Measurements from ENCODE around the gene OR4D1. TPM values are rescaled to one million over a fixed set of nuclear protein-coding genes. Genes with fewer than 3 reads are reported as not detected.
"Not testable (repeated sequence)": the region's sequence is repeated elsewhere in the genome, so short reads cannot be mapped to it uniquely, and the experiment has no call there.

Gene OR4D1
- total and polyA plus RNA-seq, 2 of the 4 experiments (the other 2 are of a cell fraction): not detected

- H3K23ac ChIP-seq (ENCODE audit: low read depth, low read length); H3K4me2 ChIP-seq (ENCODE audit: low read depth, low read length); H3K14ac ChIP-seq (replicated peaks; ENCODE audit: low read depth, low read length); dilution Hi-C loops (cut with HindIII; ENCODE audit: low sequenced_read_pairs, unreplicated experiment); H2BK5ac ChIP-seq (ENCODE audit: low read depth, low read length, poor library complexity, severe bottlenecking); intact Hi-C loops (cut with micrococcal nuclease); H2AFZ ChIP-seq (replicated peaks; ENCODE audit: low read length, poor library complexity); H2AK9ac ChIP-seq (replicated peaks; ENCODE audit: low read depth, low read length, poor library complexity); H3K56ac ChIP-seq (ENCODE audit: extremely low read depth, insufficient read depth, low read length); H2AK5ac ChIP-seq (ENCODE audit: low read depth, low read length); H3K9me1 ChIP-seq (ENCODE audit: insufficient read depth, low read length); H4K5ac ChIP-seq (ENCODE audit: low read depth, low read length); H3K27me3 ChIP-seq (ENCODE audit: control insufficient read depth, insufficient read depth, low read length); H3K36me3 ChIP-seq (ENCODE audit: control insufficient read depth, insufficient read depth, low read length); H4K8ac ChIP-seq (ENCODE audit: low read depth in 2 of 2, low read length in 2 of 2); POLR2A ChIA-PET (ENCODE audit: unreplicated experiment); H2BK20ac ChIP-seq (ENCODE audit: low read depth, low read length); H3K18ac ChIP-seq (ENCODE audit: low read depth, low read length); BruUV-seq (replicated peaks); H2BK120ac ChIP-seq (ENCODE audit: low read depth, low read length); H2BK15ac ChIP-seq (ENCODE audit: low read depth, low read length); H4K91ac ChIP-seq (ENCODE audit: insufficient read depth, low read depth, low read length); H3K4ac ChIP-seq (ENCODE audit: low read depth, low read length); H3K9ac ChIP-seq (ENCODE audit: low read depth, low read length); H4K20me1 ChIP-seq (ENCODE audit: insufficient read depth, low read length); H3K4me3 ChIP-seq (ENCODE audit: insufficient read depth, low read depth, low read length); H3K79me1 ChIP-seq (ENCODE audit: low read depth in 1 of 2, low read length in 2 of 2); H3K9me3 ChIP-seq (ENCODE audit: control insufficient read depth, insufficient read depth, low read length); ATAC-seq (ENCODE audit: low read depth); DNase-seq; H3K4me1 ChIP-seq (ENCODE audit: control insufficient read depth, insufficient read depth, low read length); H3K27ac ChIP-seq (ENCODE audit: insufficient read depth, low read length): not testable (repeated sequence)
- CTCF ChIA-PET: interaction anchor here (1.4 kb wide), 1 partner anchor 269 kb away, joined by 4 read pairs; no protein-coding TSS in a partner anchor
- in situ Hi-C loops (cut with MboI; ENCODE audit: low sequenced_read_pairs): loop anchor here (25.0 kb wide), 2 partner anchors 865 to 990 kb away; no protein-coding TSS in a partner anchor
Observed at GRCh38 chr17:58101898-58102297, 46.3 kb upstream of the OR4D1 start.

All from IMR-90 (cell line).